GM12874 (cell line): ENCODE data around the gene RIIAD1.

Experiments used
- TF ChIP-seq, protein P1 (sequence below): IDR thresholded peaks from 2 replicates; pipeline ENCODE4 v1.5.1; 2011; ENCODE audit warnings: low read depth, mild to moderate bottlenecking, control low read depth, low read length, moderate library complexity; ENCODE audit not compliant: insufficient read depth

RIIAD1 gene

GRCh38 chr1:151775894-151776664 is 54.8 kb downstream of the RIIAD1 start:
- TF ChIP-seq, protein P1, sequence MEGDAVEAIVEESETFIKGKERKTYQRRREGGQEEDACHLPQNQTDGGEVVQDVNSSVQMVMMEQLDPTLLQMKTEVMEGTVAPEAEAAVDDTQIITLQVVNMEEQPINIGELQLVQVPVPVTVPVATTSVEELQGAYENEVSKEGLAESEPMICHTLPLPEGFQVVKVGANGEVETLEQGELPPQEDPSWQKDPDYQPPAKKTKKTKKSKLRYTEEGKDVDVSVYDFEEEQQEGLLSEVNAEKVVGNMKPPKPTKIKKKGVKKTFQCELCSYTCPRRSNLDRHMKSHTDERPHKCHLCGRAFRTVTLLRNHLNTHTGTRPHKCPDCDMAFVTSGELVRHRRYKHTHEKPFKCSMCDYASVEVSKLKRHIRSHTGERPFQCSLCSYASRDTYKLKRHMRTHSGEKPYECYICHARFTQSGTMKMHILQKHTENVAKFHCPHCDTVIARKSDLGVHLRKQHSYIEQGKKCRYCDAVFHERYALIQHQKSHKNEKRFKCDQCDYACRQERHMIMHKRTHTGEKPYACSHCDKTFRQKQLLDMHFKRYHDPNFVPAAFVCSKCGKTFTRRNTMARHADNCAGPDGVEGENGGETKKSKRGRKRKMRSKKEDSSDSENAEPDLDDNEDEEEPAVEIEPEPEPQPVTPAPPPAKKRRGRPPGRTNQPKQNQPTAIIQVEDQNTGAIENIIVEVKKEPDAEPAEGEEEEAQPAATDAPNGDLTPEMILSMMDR, result no peak

DNA sequence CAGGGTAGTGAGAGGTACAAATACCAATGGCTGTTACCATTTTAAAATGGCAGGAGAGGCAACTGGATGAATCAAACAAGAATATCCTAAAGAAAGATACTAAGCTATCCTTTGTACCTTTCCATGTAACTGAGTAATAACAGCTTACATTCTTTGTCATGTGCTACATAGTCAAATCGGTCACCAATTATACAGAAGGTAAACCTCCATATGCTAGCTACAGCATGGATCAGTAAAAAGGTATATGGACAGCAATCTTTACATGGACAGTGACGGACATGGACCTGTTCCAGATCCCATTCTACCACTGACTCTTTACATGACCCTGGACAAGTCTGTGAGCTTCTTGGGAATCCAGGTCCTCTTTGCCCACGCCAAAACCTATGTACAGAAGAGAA is 55.3 kb downstream of the RIIAD1 start:
- TF ChIP-seq, protein P1, result no peak

GRCh38 chr1:151777317-151777716 is 56.0 kb downstream of the RIIAD1 start:
- TF ChIP-seq, protein P1, result no peak
